Stomach (tissue), 19 donors: Measurements from ENCODE around the gene RAB1A. TPM values are rescaled to one million over a fixed set of nuclear protein-coding genes. Genes with fewer than 3 reads are reported as not detected.
"Not testable (repeated sequence)": the region's sequence is repeated elsewhere in the genome, so short reads cannot be mapped to it uniquely, and the experiment has no call there.

Source experiments
- DNase-seq, 2 donors: peaks; one replicate each; pipeline versions ENCODE4 v3.0.0 to v3.0.0-alpha.2; 2013 to 2019
- H3K27ac ChIP-seq, 5 donors: fragments of 200-600 bp in 4 of 5; sonication (generic) in 4 of 5; one replicate each; pipeline ENCODE4 v1.5.1; 2013 to 2019; ENCODE audit warnings: mild to moderate bottlenecking in 1 of 5, moderate library complexity in 1 of 5
- H3K27me3 ChIP-seq, 3 donors: fragments of 200-600 bp; sonication (generic); one replicate each; pipeline ENCODE4 v1.5.1; 2017 to 2019; ENCODE audit warnings: mixed run types in 1 of 3
- H3K36me3 ChIP-seq, 4 donors: fragments of 200-600 bp; sonication (generic); 1 replicate in 3 of 4; 2 replicates in 1 of 4; pipeline ENCODE4 v1.5.1; 2016 to 2019
- H3K4me1 ChIP-seq, 4 donors: fragments of 200-600 bp; sonication (generic); one replicate each; pipeline ENCODE4 v1.5.1; 2016 to 2019
- H3K4me3 ChIP-seq, 4 donors: fragments of 200-600 bp; sonication (generic) in 3 of 4; one replicate each; pipeline ENCODE4 v1.5.1; 2016 to 2019; ENCODE audit warnings: mild to moderate bottlenecking in 1 of 4
- H3K9me3 ChIP-seq, 4 donors: fragments of 200-600 bp; sonication (generic); one replicate each; pipeline ENCODE4 v1.5.1; 2016 to 2019
- EP300 ChIP-seq: sonication (generic); formaldehyde crosslinking; IDR thresholded peaks from one replicate; pipeline ENCODE4 v1.6.1; 2017; ENCODE audit warnings: antibody characterized with exemption
- POLR2A ChIP-seq, 4 donors: fragments of 450-650 bp; IDR thresholded peaks; one replicate each; pipeline ENCODE4 v1.6.1; 2016; ENCODE audit warnings: antibody characterized with exemption in 4 of 4, control low read depth in 2 of 4, mild to moderate bottlenecking in 1 of 4, moderate library complexity in 1 of 4
- POLR2AphosphoS5 ChIP-seq, 3 donors: sonication (generic); formaldehyde crosslinking; IDR thresholded peaks; one replicate each; pipeline ENCODE4 v1.6.1; 2016; ENCODE audit warnings: antibody characterized with exemption in 3 of 3
- WGBS, 5 donors: extraction: QIAGEN DNeasy Blood & Tissue Kit in 3 of 5; methylation state at CpG; one replicate each; pipeline versions ENCODE4 v1.1.5 to v1.1.7; 2013 to 2018; 5-methylcytosine and 5-hydroxymethylcytosine counted together
- intact Hi-C: fragments of 100-400 bp; cut with DNase I; formaldehyde crosslinking; loops from one replicate; pipeline ENCODE4 v1.15.1; 2023; ENCODE audit warnings: low total_unique reads
- long read RNA-seq, 10 donors: transcript quantifications; one replicate each; lab custom pipeline, GENCODE V29; 2026
- polyA plus RNA-seq, 3 donors: library from polyadenylated mRNA; stranded (reverse); fragments of 200-250 nt; gene quantifications; one replicate each; pipeline ENCODE4 v1.2.3, GENCODE V29; 2013
- total RNA-seq, 5 donors: library from RNA; depleted of rRNA; stranded (reverse); fragments of >200 nt; gene quantifications; one replicate each; pipeline versions ENCODE4 v1.1.0 to v1.2.3, GENCODE V29; 2014 to 2016
- TF ChIP-seq, protein P1 (sequence below), 7 experiments: fragments of 450-650 bp in 4 of 7; fragments of 200-600 bp in 3 of 7; sonication (generic) in 3 of 7; IDR thresholded peaks; one replicate each; pipeline ENCODE4 v1.5.1; 2016 to 2019; ENCODE audit warnings: antibody characterized with exemption in 7 of 7, control low read depth in 2 of 7, mild to moderate bottlenecking in 1 of 7
- donor health status: healthy with polysubstance abuse.
- donor health status: Bipolar disorder and iron deficiency.
- donor health status: healthy.

The RAB1A gene
- total RNA-seq (100 to 1,000 TPM in 1 of 5 donors, 10 to 100 TPM in 4; 58.2 to 143 (median 67.4) TPM), polyA plus RNA-seq (100 to 1,000 TPM in 2 of 3 donors, 10 to 100 TPM in 1; 96.9 to 160 (median 135) TPM)
- long read RNA-seq, donor 1, transcript RAB1A-203 (6 exons, 2,447 nt), result major isoform, 55 of 55 reads
- long read RNA-seq, donor 1, partial matches to known transcripts, result 0 of 55 reads
- long read RNA-seq, donor 1, other reads (novel, unspliced or antisense), result 0 of 55 reads
- long read RNA-seq, donor 2, transcript RAB1A-203 (6 exons, 2,447 nt), result major isoform, 78 of 84 reads
- long read RNA-seq, donor 2, partial matches to known transcripts, result 6 of 84 reads
- long read RNA-seq, donor 2, other reads (novel, unspliced or antisense), result 0 of 84 reads
- long read RNA-seq, donor 3, transcript RAB1A-203 (6 exons, 2,447 nt), result major isoform, 34 of 61 reads
- long read RNA-seq, donor 3, partial matches to known transcripts, result 27 of 61 reads
- long read RNA-seq, donor 3, other reads (novel, unspliced or antisense), result 0 of 61 reads
- long read RNA-seq, donor 4, transcript RAB1A-203 (6 exons, 2,447 nt), result major isoform, 10 of 10 reads
- long read RNA-seq, donor 4, partial matches to known transcripts, result 0 of 10 reads
- long read RNA-seq, donor 4, other reads (novel, unspliced or antisense), result 0 of 10 reads
- long read RNA-seq, donor 5, transcript RAB1A-203 (6 exons, 2,447 nt), result major isoform, 67 of 72 reads
- long read RNA-seq, donor 5, partial matches to known transcripts, result 0 of 72 reads
- long read RNA-seq, donor 5, other reads (novel, unspliced or antisense), result 5 of 72 reads
- long read RNA-seq, donor 6, result 0 reads
- long read RNA-seq, donor 7, transcript RAB1A-203 (6 exons, 2,447 nt), result major isoform, 77 of 77 reads
- long read RNA-seq, donor 7, partial matches to known transcripts, result 0 of 77 reads
- long read RNA-seq, donor 7, other reads (novel, unspliced or antisense), result 0 of 77 reads
- long read RNA-seq, donor 8, transcript RAB1A-203 (6 exons, 2,447 nt), result major isoform, 83 of 135 reads
- long read RNA-seq, donor 8, partial matches to known transcripts, result 51 of 135 reads
- long read RNA-seq, donor 8, other reads (novel, unspliced or antisense), result 0 of 135 reads
- long read RNA-seq, donor 9, transcript RAB1A-203 (6 exons, 2,447 nt), result major isoform, 73 of 164 reads
- long read RNA-seq, donor 9, partial matches to known transcripts, result 90 of 164 reads
- long read RNA-seq, donor 9, other reads (novel, unspliced or antisense), result 0 of 164 reads
- long read RNA-seq, donor 10, transcript RAB1A-203 (6 exons, 2,447 nt), result major isoform, 26 of 27 reads
- long read RNA-seq, donor 10, partial matches to known transcripts, result 0 of 27 reads
- long read RNA-seq, donor 10, other reads (novel, unspliced or antisense), result 0 of 27 reads

DNA sequence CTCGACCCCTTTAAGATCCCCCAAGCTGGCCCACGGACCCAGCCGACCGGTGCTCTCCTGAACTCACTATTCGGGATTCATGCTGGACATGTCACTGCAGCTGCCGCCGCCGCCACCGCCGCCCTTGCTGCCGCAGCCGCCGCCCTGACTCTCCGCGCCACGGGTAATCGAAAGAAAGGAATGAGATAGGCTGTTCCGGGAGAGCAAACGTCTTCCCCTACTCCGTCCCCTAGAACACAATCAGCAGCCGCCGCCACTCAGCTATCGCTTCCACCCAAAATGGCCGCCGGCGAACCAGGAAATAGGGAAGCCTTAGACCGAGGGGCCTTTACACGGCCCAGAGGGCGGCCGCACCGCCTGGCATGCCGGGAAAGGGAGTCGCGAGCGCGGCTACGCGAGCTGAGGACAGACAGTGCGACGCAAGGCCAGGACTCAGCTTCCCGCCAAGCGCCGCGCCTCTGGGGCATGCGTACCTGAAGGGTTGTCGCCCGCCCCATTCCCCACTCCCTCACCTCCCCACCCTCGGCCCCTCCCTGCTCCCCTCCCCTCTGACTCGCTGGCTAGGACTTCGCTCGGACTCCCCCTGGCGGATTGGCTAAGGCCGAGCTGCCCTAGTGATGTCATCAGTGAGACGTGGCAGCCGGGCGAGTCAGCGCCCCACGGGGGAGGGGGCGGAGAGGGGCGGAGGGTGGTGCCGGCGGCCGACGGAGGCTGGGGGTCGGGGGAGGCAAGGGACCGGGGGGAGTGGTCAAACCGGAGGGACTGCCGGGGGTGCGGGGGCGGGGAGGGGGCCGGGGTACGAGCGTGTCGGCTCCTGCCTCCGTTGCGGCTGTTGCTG is at the start of gene RAB1A:
Gene RAB1A, minus strand, starts transcription at position 281 of the 838 bp plus-strand sequence. Its CDS starts 191 bp downstream, at position 90.
- Histone ChIP-seq H3K4me1 (peaks cover 30 to 46% (median 42%) of the 10 kb centered on the region in 4 donors), H3K36me3 (no peaks in the 10 kb centered on the region), H3K27ac (peak within 1 kb of the TSS; percentile 97 to 99 (median 98)), H3K9me3 (no peaks in the 10 kb centered on the region), H3K4me3 (peak within 1 kb of the TSS; percentile 81 to 96 (median 90)), H3K27me3 (no peaks in the 10 kb centered on the region)
- intact Hi-C loops, result no loop called here
- 1 to 2% (median 1%) methylated on average over 30 to 76 of the region's 76 CpGs for WGBS, 5 donors
- peak; percentile 99 to 100 for DNase-seq
- TF ChIP-seq, protein P1, sequence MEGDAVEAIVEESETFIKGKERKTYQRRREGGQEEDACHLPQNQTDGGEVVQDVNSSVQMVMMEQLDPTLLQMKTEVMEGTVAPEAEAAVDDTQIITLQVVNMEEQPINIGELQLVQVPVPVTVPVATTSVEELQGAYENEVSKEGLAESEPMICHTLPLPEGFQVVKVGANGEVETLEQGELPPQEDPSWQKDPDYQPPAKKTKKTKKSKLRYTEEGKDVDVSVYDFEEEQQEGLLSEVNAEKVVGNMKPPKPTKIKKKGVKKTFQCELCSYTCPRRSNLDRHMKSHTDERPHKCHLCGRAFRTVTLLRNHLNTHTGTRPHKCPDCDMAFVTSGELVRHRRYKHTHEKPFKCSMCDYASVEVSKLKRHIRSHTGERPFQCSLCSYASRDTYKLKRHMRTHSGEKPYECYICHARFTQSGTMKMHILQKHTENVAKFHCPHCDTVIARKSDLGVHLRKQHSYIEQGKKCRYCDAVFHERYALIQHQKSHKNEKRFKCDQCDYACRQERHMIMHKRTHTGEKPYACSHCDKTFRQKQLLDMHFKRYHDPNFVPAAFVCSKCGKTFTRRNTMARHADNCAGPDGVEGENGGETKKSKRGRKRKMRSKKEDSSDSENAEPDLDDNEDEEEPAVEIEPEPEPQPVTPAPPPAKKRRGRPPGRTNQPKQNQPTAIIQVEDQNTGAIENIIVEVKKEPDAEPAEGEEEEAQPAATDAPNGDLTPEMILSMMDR (IDR thresholded peaks at IDR 0.05), result peak in 4 of 7 experiments; percentile 21 to 65 (median 50)
- TF ChIP-seq EP300 (no peak), POLR2AphosphoS5 (IDR thresholded peaks at IDR 0.05) (peak; percentile 88 to 97 (median 92)), POLR2A (IDR thresholded peaks at IDR 0.05) (peak in 1 of 4 donors; percentile 68)

DNA sequence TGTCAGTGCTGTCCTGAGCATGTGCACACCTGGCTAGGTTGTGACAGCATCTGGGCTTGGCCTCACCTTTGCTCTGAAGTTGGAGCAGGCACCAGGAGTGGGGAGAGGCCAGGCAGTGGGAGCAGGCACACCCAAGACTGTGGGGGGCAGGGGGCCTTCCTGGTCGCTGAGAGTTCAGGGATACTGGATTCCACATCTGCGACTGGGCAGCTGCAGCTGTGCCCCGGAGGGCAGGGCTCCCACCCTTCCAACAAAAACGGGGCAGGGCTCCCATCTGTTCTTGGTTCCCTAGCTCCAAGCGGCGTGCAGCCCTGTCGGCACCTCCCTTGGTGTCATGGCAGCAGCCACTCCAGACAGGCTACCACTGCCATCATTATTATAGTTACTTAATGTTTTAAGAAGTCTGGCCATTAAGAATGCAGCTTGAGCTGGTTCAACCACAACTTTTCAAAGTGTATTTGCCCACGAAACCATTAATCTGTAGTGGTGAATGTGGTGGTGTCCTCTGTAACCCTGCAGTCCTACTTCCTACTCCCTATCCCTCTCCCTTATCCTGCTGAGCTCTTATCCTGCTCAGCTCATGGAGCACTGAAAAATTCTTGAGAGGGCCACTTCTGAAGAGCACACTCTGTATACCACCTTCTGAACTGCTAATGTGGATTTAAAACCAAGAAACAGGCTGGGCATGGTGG is 48.0 kb upstream of the RAB1A start:
- Histone ChIP-seq H3K4me3 (no peak overlapping the region), H3K27ac (peak overlapping the region in 1 of 5 donors; percentile 18), H3K36me3 (no peaks in the 10 kb centered on the region), H3K9me3 (no peaks in the 10 kb centered on the region), H3K4me1 (peaks cover 0 to 22% (median 8%) of the 10 kb centered on the region in 4 donors), H3K27me3 (peaks cover 0 to 9% (median 0%) of the 10 kb centered on the region in 3 donors)
- peak in 1 of 2 donors; percentile 77 for DNase-seq
- WGBS, 5 donors, result 54 to 66% (median 62%) methylated on average over 2 to 8 of the region's 8 CpGs
- intact Hi-C loops, result no loop called here
- TF ChIP-seq, protein P1 (IDR thresholded peaks at IDR 0.05), result no peak
- TF ChIP-seq POLR2AphosphoS5 (IDR thresholded peaks at IDR 0.05) (no peak), POLR2A (IDR thresholded peaks at IDR 0.05) (no peak), EP300 (no peak)

DNA sequence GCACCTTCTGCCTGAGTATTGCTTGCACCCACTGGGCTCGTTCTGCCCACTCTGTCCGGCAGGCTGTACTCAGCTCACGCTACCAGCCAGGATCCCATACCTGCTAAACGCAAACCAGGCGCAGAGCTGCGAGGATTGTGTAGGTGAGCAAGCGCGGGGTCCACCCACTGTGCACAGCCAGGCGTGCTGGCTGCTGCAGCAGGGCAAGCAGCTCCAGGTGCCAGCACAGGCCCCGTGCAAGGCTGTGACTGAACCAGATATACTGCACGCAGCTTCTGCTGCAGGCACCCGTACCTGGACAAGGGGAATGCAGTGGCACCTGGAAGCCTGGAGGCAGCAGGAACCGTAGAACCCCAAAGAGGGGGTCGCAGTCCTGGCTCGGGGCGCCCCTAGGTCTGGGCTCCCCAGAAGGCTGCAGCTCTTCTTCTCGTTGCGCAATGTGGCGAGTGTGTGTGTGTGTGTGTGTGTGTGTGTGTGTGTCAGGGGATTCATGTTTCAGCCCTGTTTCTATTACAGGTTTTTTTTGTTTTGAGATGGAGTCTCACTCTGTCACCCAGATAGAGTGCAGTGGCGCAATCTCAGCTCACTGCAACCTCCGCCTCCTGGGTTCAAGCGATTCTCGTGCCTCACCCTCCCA is 46.1 kb upstream of the RAB1A start:
- Histone ChIP-seq H3K4me1 (peaks cover 0 to 38% (median 15%) of the 10 kb centered on the region in 4 donors), H3K4me3 (no peak overlapping the region), H3K36me3 (no peaks in the 10 kb centered on the region), H3K27ac (no peak overlapping the region), H3K9me3 (no peaks in the 10 kb centered on the region), H3K27me3 (peaks cover 0 to 9% (median 0%) of the 10 kb centered on the region in 3 donors)
- no peak for TF ChIP-seq POLR2AphosphoS5 (IDR thresholded peaks at IDR 0.05)
- TF ChIP-seq, protein P1 (IDR thresholded peaks at IDR 0.05), result no peak
- TF ChIP-seq POLR2A (IDR thresholded peaks at IDR 0.05), result no peak
- no peak for TF ChIP-seq EP300
- DNase-seq, result peak in 1 of 2 donors; percentile 52
- WGBS, 5 donors, result 53 to 82% (median 72%) methylated on average over 16 to 23 of the region's 23 CpGs
- intact Hi-C loops, result no loop called here

DNA sequence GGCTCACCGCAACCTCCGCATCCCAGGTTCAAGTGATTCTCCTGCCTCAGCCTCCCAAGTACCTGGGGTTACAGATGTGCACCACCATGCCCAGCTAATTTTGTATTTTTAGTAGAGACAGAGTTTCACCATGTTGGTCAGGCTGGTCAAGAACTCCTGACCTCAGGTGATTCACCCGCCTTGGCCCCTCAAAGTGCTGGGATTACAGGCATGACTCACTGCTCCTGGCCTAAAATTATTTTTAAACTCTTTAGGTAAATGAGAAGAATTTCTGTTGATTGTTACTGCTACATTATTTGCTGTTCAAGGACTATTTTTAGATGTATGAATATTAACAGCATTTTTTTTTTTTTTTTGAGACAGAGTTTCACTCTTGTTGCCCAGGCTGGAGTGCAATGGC is 44.1 kb upstream of the RAB1A start:
- intact Hi-C loops, result not testable (repeated sequence)
- H3K4me1 ChIP-seq, result peaks cover 0 to 53% (median 16%) of the 10 kb centered on the region in 4 donors
- WGBS, 5 donors, result 92 to 99% (median 96%) methylated on average over 3 of the region's 3 CpGs

More for the DNA sequence above, 44.1 kb upstream of the RAB1A start:
- H3K36me3 ChIP-seq, H3K4me3 ChIP-seq, DNase-seq, H3K9me3 ChIP-seq, H3K27me3 ChIP-seq, H3K27ac ChIP-seq: not testable (repeated sequence)
